Fibroblast of the conjunctiva (primary cell): Measurements from ENCODE around the gene OR14A2.
"Not testable (repeated sequence)": the region's sequence is repeated elsewhere in the genome, so short reads cannot be mapped to it uniquely, and the experiment has no call there.

Experiments
- DNase-seq: peaks from one replicate; pipeline ENCODE4 v3.0.0-alpha.2; 2010; ENCODE audit warnings: low read depth

Gene OR14A2

GRCh38 chr1:247748041-247748440, at the start of gene OR14A2:
OR14A2 (minus strand) TSS chr1:247748141.
- DNase-seq: no peak

DNA sequence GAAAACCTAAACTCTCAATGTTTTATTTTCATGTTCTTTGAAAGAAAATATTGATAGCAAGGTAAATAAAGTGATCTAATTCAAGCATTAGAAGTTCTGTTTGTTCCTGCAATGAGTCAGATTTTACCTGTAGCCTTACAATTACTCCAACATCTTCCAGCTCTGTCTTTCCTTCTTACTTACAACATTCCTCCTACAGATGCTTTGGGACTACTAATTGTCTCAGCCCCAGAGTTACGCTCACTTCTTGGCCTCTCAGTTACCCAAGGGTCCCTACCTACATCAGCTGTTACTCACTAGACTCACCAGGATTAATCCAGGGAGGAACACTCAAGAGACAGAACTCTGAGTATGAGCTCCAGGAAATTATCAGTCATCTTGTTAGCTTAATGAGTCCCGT, 49.6 kb upstream of the OR14A2 start:
- DNase-seq: no peak

- DNase-seq: no peak
These were observed 21.7 kb upstream of the OR14A2 start for GRCh38 chr1:247769603-247770002.

GRCh38 chr1:247760456-247760855, 12.5 kb upstream of the OR14A2 start, which contains the start of gene OR1C1:
OR1C1 (minus strand) TSS chr1:247760556; CDS start chr1:247758406, 2,150 bp downstream.
- DNase-seq: no peak

DNA sequence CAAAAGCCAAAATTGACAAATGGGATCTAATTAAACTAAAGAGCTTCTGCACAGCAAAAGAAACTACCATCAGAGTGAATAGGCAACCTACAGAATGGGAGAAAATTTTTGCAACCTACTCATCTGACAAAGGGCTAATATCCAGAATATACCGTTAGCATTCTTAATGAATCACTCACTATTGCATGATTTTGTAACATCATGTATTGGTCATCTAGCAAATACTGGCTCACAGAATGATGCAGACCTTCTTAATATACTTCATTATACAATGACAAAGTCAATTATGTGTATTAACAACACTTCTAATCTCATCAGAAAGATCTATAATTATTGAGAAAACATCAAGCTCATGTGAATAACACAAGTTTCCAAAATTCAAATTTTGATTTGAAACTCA, 6.4 kb upstream of the OR14A2 start:
- DNase-seq: not testable (repeated sequence)

DNA sequence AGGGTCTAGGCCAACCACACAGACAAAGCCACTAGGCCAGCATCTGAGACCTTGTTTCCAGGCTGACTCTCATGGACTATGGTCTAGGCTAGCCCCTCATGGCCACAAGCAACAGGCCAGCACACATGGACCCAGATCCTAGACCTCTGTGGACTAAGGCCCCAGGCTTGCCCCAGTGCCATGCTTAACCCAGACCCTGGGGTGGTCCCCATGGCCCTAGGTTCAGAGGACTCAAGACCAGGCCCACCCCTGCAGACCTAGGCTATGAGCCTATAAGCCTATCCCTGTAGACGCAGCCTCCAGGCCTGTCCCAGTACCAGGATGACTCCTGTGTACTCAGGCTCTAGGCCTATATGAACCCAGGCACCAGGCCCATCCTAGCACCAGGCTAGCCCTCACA, 1.9 kb upstream of the OR14A2 start:
- DNase-seq: no peak

- no peak for DNase-seq
These were observed 325 bp downstream of the OR14A2 start for GRCh38 chr1:247747616-247748015.

GRCh38 chr1:247746391-247746935, 1.5 kb downstream of the OR14A2 start:
- no peak for DNase-seq

DNA sequence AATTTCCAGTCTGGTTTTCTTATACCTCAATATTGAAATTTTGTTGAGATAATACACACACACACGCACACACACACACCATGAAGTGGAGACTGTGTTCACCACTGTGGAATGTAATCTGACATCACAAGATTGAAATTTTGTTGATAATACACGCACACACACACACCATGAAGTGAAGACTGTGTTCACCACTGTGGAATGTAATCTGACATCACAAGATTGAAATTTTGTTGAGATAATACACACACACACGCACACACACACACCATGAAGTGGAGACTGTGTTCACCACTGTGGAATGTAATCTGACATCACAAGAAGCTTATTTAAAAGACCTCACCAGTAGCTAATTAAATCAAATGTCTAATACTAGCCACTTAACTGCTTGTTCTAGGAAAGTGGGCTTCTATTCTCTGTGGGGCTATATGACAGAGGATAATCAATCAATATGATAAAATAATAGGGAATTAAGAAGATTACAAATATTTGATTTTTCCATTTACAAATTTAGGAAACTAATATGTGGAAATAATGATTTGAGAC, 5.7 kb downstream of the OR14A2 start:
- not testable (repeated sequence) for DNase-seq

GRCh38 chr1:247741756-247742155, 6.2 kb downstream of the OR14A2 start:
- no peak for DNase-seq

- DNase-seq: no peak
These were observed 7.2 kb downstream of the OR14A2 start for GRCh38 chr1:247740721-247741120.

- no peak for DNase-seq
These were observed 9.6 kb downstream of the OR14A2 start, which contains the start of gene OR14K1 for GRCh38 chr1:247738315-247738714. OR14K1 (plus strand) TSS chr1:247738615; CDS start chr1:247738615, 0 bp downstream.

DNA sequence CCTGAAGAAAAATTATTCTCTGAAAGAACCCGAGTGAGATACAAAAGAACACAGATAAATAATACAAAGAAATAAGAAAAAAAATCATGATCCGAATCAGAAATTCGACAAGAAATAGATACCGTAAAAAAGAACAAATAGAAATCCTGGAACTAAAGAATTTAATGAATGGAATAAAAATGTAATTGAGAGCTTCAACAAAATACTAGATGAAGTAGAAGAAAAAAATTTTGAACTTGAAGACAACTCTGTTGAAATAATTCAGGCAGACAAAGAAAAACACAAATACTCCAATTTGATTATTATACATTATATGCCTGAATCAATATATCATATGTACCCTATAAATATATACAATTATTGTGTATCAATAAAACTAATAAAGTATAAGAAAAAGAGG, 26.7 kb downstream of the OR14A2 start:
- no peak for DNase-seq

DNA sequence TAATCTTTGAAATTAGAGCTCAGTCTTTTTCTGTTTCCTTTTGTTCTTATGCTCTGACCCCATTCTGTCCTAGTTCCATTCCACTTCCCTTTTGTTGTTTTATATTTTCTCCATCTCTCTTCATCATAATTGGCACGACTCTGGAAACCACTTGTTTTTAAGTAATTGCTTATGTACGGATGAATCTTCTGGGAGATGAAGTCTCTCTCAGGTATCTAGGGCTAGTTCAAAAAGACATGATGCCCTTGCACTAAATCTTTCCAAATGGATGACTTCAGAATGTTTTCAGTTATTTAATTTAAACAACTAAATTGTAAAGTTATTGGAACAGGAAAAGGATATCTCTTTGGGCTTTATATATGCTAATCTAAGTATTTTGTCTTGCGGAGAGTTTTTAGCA, 31.4 kb downstream of the OR14A2 start, which contains the start of gene OR6F1:
Gene OR6F1 (minus strand): TSS at position 101 of the 400 bp plus-strand sequence. CDS start 3,891 bp downstream, outside the sequence.
- no peak for DNase-seq

DNA sequence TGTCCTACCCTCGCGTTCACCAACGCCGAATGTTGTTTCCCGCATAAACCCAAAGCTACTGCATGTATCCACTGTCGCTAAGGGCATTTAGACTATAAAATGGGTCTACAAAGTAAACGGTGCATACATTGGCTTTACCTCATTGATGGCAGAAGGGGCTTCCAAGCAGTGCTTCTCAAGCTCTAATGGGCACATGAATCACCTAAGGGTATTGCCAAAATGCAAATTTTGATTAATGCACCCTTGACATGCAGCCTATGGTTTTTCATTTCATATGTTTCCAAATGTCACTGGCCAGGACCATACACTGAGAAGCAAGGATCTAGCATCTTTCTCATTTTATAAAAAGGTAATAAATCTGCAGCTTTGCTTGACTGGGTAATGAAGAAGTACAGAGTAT, 34.2 kb downstream of the OR14A2 start:
- DNase-seq: no peak

- DNase-seq: not testable (repeated sequence)
These were observed 37.3 kb downstream of the OR14A2 start for GRCh38 chr1:247710681-247711080.

DNA sequence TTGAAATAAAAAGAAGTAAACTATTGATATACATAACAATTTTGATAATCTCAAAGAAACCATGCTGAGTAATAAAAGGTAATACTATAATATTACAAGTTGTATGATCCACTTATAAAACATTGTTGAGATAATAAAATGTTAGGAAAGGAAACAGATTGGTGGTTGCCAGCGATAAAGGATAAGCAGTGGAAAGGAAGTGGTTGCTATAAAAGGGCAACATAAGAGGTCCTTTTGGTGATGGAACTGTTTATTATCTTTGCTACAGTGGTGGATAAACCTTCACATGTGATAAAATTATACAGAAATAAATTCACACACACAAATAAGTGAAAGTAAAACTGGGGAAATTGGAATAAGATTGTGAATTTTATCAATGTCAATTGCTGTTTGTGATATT, 46.6 kb downstream of the OR14A2 start:
- no peak for DNase-seq

DNA sequence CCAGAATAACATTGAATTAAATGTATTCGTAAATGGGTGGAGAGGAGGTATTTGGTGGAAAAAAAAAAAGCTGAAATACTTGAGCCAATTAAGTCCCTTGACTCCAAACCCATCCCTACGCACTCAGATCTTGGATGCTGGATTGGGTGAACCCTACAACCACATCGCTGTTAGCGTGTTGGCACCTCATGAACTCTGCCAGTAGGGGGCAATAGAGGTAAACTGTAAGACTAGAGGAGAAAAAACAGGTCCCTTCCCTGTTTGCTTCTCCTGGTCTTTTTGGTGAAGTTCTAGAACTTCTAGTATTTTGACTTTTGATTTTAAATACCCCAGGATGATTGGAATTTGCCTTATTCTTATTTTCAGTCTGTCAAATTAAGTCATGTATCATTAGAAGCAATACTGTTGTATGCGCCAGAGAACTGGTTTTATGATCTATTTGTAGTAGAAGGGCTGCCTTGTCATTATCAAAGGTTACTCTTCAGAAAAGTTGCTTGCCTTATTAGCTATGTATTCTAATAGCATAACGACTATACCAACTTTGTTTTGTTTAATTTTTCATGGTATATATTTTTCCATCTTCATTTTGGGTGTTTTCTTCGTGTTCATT, 66.5 kb downstream of the OR14A2 start:
- DNase-seq: no peak

GRCh38 chr1:247680171-247680570, 67.8 kb downstream of the OR14A2 start:
- DNase-seq: no peak

GRCh38 chr1:247679639-247680038, 68.3 kb downstream of the OR14A2 start, which contains the start of gene OR13G1:
OR13G1 (minus strand) TSS chr1:247679739; CDS start chr1:247673041, 6,698 bp downstream.
- DNase-seq: no peak
